Measurements from ENCODE around the gene ABRACL. TPM values are rescaled to one million over a fixed set of nuclear protein-coding genes. Genes with fewer than 3 reads are reported as not detected.
"Not testable (repeated sequence)": the region's sequence is repeated elsewhere in the genome, so short reads cannot be mapped to it uniquely, and the experiment has no call there.

The ABRACL gene
- total RNA-seq, 1 donor from 2014 or later: 66.9 TPM

DNA sequence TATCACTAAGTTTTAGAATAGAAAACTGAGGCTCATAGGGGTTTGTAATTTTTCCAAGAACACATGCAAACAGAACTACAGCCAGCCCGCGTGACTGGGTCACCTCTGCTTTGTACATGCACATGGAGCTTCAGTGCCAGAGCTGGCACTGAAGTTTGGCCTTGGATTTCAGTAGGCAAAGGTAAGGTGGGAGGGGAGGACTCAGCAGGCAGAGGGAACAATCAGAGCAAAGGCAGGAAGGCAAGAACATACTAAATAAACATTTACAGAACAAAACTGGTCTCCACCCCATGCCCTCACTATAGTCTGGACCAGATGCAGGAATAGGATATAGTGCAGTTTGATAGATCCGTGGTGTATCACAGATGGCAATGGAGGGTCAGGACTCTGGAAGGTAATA, 13.6 kb upstream of the ABRACL start:
- Mint-ChIP-seq H3K27me3 (ENCODE audit: low read depth) (no peaks in the 10 kb centered on the region), H3K4me1 (peaks cover 46% of the 10 kb centered on the region), H3K27ac (ENCODE audit: unreplicated experiment) (no peak overlapping the region), H3K9me3 (no peaks in the 10 kb centered on the region), H3K36me3 (ENCODE audit: low read depth) (no peaks in the 10 kb centered on the region), H3K4me3 (no peak overlapping the region)
- DNase-seq (ENCODE audit: low read depth, low spot score): no peak
- TF ChIP-seq, protein P1, sequence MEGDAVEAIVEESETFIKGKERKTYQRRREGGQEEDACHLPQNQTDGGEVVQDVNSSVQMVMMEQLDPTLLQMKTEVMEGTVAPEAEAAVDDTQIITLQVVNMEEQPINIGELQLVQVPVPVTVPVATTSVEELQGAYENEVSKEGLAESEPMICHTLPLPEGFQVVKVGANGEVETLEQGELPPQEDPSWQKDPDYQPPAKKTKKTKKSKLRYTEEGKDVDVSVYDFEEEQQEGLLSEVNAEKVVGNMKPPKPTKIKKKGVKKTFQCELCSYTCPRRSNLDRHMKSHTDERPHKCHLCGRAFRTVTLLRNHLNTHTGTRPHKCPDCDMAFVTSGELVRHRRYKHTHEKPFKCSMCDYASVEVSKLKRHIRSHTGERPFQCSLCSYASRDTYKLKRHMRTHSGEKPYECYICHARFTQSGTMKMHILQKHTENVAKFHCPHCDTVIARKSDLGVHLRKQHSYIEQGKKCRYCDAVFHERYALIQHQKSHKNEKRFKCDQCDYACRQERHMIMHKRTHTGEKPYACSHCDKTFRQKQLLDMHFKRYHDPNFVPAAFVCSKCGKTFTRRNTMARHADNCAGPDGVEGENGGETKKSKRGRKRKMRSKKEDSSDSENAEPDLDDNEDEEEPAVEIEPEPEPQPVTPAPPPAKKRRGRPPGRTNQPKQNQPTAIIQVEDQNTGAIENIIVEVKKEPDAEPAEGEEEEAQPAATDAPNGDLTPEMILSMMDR (conservative IDR thresholded peaks at IDR 0.05): no peak

DNA sequence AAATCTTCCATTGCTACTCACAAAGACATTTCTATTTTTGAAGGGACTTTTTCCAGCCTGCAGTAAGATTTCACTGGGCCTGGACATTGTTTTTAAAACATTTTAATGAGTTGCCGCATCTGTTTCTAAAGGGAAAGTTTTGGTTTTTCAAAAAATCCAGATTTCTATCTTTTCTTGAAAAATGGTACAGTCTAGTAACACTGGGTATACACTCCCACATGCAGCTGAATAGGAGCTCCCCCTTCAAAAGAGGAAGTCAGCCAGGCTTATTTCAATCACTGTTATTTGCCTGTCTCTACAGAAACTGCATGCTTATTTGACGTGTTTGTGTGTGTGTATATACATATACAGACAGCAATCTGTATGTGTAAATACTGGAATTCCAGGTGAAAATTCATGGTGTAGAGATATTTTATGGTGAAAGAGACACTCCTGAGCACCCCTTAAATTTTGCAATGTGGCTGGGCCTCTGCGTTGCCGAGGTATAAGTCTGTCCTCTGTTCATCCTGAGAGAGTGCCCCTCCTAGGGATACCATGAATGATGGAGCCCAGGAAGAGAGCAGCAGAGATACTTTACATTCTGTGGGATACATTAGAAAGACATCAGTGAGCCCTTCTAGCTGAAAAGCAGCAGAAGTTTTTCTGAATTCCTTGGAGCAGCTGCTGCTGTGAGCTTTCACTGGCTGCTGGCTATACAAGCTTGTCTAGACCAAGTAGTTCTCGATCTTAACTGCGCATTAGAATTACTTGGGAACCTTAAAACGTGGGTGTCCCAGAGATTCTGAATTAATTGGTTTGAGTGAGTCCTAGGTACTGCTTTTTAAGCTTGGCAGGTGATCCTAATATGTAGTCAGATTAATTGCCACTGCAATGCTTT, 12.0 kb upstream of the ABRACL start:
- H3K4me3 Mint-ChIP-seq: no peak overlapping the region
- no peak overlapping the region for H3K27ac Mint-ChIP-seq (ENCODE audit: unreplicated experiment)
- H3K4me1 Mint-ChIP-seq: peaks cover 43% of the 10 kb centered on the region
- TF ChIP-seq, protein P1 (conservative IDR thresholded peaks at IDR 0.05): no peak
- no peaks in the 10 kb centered on the region for H3K36me3 Mint-ChIP-seq (ENCODE audit: low read depth)
- no peak for DNase-seq (ENCODE audit: low read depth, low spot score)
- H3K9me3 Mint-ChIP-seq: no peaks in the 10 kb centered on the region
- H3K27me3 Mint-ChIP-seq (ENCODE audit: low read depth): no peaks in the 10 kb centered on the region

DNA sequence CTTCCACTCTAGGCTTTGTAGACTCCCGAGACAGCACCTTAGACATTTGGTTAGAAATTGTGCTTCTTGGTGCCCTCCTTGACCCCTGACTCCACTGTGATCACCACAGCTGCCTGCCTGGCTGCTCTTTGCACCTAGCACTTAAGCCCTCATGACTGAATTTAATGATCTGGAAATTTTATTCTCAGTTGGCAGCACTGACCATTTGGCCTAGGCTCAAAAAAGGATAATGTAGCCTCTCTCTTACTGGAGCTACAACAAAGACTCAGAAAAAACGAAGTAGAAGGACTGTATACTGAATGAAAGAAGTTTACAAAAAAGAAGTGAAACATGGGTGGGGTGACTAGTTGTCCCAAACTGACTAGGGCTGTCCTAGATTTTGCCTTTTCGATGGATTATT, 11.3 kb upstream of the ABRACL start:
- no peaks in the 10 kb centered on the region for H3K36me3 Mint-ChIP-seq (ENCODE audit: low read depth)
- H3K27ac Mint-ChIP-seq (ENCODE audit: unreplicated experiment): no peak overlapping the region
- no peaks in the 10 kb centered on the region for H3K27me3 Mint-ChIP-seq (ENCODE audit: low read depth)
- H3K4me1 Mint-ChIP-seq: peaks cover 37% of the 10 kb centered on the region
- H3K9me3 Mint-ChIP-seq: peaks cover 2% of the 10 kb centered on the region
- TF ChIP-seq, protein P1 (conservative IDR thresholded peaks at IDR 0.05): no peak
- no peak overlapping the region for H3K4me3 Mint-ChIP-seq
- no peak for DNase-seq (ENCODE audit: low read depth, low spot score)

DNA sequence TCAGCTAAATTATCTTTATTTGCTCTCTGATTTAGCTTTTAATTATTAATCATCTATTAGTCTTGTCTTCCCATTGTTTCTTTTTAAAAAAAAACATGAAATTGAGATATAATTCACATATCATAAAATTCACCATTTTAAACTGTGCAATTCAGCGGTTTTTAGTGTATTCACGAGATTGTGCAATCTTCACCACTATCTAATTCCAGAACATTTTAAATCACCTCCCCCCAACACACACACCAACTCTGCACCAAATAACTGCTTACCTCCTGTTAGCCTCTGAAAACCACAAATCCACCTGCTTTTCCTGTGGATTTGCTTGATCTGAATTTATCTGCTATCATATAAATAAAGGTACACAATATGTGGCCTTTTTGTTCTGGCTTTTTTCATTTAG, 8.8 kb upstream of the ABRACL start:
- Mint-ChIP-seq H3K4me1 (peaks cover 17% of the 10 kb centered on the region), H3K27me3 (ENCODE audit: low read depth) (no peaks in the 10 kb centered on the region), H3K4me3 (no peak overlapping the region), H3K9me3 (peaks cover 2% of the 10 kb centered on the region), H3K27ac (ENCODE audit: unreplicated experiment) (no peak overlapping the region), H3K36me3 (ENCODE audit: low read depth) (no peaks in the 10 kb centered on the region)
- DNase-seq (ENCODE audit: low read depth, low spot score): no peak
- TF ChIP-seq, protein P1 (conservative IDR thresholded peaks at IDR 0.05): no peak

DNA sequence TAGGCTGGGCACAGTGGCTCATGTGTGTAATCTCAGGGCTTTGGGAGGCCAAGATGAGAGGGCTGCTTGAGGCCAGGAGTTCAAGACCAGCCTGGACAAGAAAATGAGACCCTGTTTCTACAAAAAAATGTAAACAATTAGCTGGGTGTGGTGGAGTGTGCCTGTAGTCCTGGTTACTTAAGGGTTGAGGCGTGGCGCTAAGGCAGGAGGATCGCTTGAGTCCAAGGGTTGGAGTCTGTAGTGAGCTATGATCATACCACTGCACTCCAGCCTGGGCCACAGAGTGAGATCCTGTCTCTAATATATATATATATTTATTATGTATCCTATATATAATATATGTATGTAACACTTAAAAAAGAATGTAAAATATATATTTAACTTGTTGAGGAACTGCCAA, 7.9 kb upstream of the ABRACL start:
- Mint-ChIP-seq H3K4me1 (peaks cover 17% of the 10 kb centered on the region), H3K36me3 (ENCODE audit: low read depth) (no peaks in the 10 kb centered on the region), H3K27ac (ENCODE audit: unreplicated experiment) (no peak overlapping the region), H3K27me3 (ENCODE audit: low read depth) (no peaks in the 10 kb centered on the region), H3K4me3 (no peak overlapping the region), H3K9me3 (peaks cover 2% of the 10 kb centered on the region)
- DNase-seq (ENCODE audit: low read depth, low spot score): no peak
- TF ChIP-seq, protein P1 (conservative IDR thresholded peaks at IDR 0.05): no peak

DNA sequence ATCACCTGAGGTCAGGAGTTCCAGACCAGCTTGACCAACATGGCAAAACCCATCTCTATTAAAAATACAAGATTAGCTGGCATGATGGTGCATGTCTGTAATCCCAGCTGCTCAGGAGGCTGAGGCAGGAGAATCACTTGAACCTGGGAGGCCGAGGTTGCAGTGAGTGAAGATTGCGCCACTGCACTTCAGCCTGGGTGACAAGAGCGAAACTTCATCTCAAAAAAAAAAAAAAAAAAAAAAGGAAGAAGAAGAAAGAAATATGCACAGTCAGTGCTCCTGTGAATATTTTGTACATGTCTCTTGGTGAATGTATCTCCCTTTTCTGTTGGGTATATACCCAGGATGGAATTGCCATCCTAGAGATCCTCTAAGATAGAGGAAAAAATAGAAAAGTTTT, 3.1 kb upstream of the ABRACL start:
- H3K4me1 Mint-ChIP-seq: peaks cover 15% of the 10 kb centered on the region
- not testable (repeated sequence) for H3K9me3 Mint-ChIP-seq; H3K27me3 Mint-ChIP-seq (ENCODE audit: low read depth); DNase-seq (ENCODE audit: low read depth, low spot score); H3K4me3 Mint-ChIP-seq; H3K36me3 Mint-ChIP-seq (ENCODE audit: low read depth); H3K27ac Mint-ChIP-seq (ENCODE audit: unreplicated experiment)
